PFSK-1 (cell line): ENCODE measurements around the gene PVALB.

Experiments used
- FOXP2 ChIP-seq: optimal IDR thresholded peaks from 2 replicates; pipeline ENCODE3; 2011; ENCODE audit warnings: borderline replicate concordance, control low read depth, inconsistent platforms; ENCODE audit not compliant: insufficient read depth; ENCODE audit errors: extremely low read length, extremely low read depth
- POLR2AphosphoS5 ChIP-seq: IDR thresholded peaks from 2 replicates; pipeline ENCODE4 v1.6.1; 2012; ENCODE audit warnings: low read depth, mild to moderate bottlenecking, control low read depth, low read length, moderate library complexity
- TAF1 ChIP-seq: IDR thresholded peaks from 2 replicates; pipeline ENCODE4 v1.6.1; 2012; ENCODE audit warnings: low read length, control low read depth, borderline replicate concordance; ENCODE audit not compliant: insufficient read depth
- TF ChIP-seq, protein P1 (sequence below), 2 experiments: IDR thresholded peaks; 2 replicates each; pipeline versions ENCODE4 v1.6.1 to v1.8.0; 2011 to 2012; ENCODE audit warnings: low read depth in 2 of 2, low read length in 2 of 2, control low read depth in 1 of 2, inconsistent platforms in 1 of 2, mild to moderate bottlenecking in 1 of 2, moderate library complexity in 1 of 2; ENCODE audit not compliant: insufficient read depth in 1 of 2

DNA sequence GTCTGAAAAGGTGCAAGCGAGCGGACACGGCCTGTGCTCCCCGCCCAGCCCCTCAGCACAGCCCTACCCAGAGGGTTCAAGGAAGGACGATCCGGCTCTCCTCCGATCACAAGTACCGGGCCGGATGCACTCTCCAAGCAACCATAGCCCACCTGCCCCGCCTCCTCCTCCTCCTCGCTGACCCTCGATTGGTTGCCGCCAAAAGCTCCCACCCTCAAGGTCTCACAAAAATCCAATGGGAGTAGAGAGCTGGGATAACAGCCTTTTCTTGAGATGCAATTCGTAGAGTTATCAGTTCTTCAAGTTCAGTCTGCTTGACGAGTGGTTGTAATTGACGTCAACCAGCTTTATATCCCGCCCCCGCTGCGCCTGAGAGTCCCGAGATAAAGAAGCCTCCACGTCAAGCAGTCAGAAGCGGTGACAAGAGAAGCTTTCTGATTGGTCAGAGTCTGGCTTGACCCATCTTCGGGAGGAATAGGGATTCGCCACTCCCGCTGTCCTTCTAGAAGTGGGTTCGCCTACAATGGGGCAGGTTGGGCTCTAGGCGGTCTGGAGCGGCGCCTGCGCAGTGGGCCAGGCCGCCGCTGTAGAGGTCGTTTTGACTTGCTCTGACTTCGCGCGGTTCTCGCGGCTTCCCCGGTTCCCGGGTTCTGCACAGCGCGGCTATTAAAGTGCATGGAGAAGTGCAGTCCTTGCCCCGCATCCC, 40.7 kb downstream of the PVALB start, which contains the start of gene IFT27:
- TF ChIP-seq POLR2AphosphoS5 (peak; percentile 44), FOXP2 (no peak), TAF1 (0 out of 2 replicates have a peak, but pooled peaks have one; percentile 22)
- TF ChIP-seq, protein P1, sequence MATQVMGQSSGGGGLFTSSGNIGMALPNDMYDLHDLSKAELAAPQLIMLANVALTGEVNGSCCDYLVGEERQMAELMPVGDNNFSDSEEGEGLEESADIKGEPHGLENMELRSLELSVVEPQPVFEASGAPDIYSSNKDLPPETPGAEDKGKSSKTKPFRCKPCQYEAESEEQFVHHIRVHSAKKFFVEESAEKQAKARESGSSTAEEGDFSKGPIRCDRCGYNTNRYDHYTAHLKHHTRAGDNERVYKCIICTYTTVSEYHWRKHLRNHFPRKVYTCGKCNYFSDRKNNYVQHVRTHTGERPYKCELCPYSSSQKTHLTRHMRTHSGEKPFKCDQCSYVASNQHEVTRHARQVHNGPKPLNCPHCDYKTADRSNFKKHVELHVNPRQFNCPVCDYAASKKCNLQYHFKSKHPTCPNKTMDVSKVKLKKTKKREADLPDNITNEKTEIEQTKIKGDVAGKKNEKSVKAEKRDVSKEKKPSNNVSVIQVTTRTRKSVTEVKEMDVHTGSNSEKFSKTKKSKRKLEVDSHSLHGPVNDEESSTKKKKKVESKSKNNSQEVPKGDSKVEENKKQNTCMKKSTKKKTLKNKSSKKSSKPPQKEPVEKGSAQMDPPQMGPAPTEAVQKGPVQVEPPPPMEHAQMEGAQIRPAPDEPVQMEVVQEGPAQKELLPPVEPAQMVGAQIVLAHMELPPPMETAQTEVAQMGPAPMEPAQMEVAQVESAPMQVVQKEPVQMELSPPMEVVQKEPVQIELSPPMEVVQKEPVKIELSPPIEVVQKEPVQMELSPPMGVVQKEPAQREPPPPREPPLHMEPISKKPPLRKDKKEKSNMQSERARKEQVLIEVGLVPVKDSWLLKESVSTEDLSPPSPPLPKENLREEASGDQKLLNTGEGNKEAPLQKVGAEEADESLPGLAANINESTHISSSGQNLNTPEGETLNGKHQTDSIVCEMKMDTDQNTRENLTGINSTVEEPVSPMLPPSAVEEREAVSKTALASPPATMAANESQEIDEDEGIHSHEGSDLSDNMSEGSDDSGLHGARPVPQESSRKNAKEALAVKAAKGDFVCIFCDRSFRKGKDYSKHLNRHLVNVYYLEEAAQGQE (IDR thresholded peaks at IDR 0.05; ENCODE audit: insufficient read depth in 1 of 2, low read depth in 2 of 2, low read length in 2 of 2): no peak
